Measurements from ENCODE around the gene ULK3.

ULK3 gene

DNA sequence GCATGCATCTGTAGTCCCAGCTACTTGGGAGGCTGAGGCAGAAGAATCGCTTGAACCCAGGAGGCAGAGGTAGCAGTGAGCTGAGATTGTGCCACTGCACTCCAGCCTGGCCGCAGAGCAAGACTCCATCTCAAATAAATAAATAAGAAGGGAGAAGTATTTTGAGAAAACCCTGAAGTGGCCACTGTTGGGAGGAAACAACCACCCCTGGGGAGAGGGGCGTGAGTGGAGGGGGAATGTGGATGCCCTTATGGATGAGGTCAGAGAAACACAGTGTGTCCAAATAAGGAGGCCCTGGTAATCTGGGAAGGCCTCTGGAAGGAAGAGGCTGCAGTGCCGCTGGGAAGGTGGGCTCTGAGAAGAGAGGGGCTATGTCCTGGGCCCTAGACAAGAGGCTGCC, 20.7 kb downstream of the ULK3 start:
- no peak for DNase-seq (ENCODE audit: low read depth in 2 of 2)

DNA sequence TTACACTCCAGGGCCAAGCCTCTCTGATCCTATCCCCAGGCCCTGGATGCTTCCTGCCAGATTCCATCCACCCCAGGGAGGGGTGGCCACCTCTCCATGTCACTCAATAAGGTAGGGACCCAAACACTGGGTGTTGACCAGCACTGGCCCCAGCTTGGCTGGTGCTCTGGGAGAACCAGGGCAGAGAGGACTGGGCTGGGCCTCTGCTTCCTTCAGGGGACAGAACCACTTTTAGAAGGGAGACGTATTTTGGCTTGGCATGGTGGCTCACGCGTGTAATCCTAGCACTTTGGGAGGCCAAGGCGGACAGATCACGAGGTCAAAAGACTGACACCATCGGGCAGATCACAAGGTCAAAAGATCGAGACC, 21.2 kb downstream of the ULK3 start:
- no peak for DNase-seq (ENCODE audit: low read depth in 2 of 2)

DNA sequence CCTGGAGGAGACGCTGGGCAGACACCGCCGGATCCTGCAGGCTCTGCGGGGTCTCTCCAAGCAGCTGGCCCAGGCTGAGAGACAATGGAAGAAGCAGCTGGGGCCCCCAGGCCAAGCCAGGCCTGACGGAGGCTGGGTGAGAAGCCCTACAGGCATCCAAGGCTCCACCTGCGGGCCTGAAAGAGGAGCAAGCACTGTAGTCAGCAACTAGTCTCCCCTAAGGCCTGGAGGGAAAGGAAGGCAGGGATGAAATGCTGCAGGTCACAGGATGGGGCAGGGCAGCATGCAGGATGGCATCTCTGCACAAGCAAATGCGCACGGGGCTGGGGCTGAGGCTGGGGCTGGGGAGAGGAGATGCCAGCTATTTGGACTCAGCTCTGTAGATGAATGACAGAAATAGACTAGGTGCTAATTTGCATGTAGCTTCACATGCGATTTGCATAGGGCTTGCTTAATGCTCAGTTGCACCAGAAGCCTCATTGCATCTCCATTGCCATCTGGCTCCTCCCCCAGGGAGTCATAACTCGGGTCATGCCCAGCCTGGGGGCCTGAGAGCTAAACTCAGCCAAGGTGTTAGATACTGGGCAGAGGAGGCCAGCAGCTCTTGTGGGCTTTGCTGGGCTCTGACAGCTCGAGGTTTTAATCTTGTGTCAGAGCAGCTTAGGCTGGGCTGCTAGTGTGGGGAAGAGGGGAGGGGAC, 21.7 kb downstream of the ULK3 start:
- DNase-seq (ENCODE audit: low read depth in 2 of 2): no peak

DNA sequence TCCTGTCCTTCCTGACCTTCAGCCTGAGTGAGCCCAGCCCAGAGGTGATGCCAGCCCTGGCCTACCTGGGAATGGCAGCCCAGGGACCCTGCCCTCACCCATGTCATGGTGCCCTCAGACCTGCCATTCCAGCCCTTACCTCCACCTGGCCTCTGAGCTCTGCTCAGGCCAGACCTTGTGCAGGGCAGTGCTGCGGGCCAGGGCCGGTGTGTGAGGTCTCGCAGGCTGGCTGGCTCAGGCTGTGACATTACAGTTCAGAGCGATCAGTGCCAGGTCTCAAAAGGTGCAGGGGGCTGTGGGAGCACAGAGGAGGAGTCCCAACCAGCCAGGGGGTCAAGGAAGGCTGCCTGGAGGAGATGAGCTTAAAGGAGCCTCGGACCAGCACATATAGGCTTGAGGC, 22.9 kb downstream of the ULK3 start:
- DNase-seq (ENCODE audit: low read depth in 2 of 2): no peak

DNA sequence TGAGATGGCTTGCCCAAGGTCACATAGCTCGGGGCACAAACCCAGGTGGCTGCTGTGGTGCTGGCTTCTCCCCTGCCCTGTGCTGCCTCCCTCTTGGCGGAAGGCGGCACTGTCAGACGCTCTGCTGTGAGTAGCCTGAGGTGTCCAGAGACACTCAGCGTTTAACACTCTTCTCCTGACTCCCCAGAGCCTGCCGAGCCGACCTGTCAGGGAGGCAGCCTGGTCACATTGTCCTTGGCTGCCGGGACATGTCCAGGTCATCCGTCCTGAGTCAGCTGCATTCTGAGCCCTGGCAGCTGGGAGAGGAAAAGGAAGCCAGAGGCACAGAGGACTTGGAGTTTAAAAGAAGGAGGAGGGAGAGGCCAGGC, 25.6 kb downstream of the ULK3 start:
- no peak for DNase-seq (ENCODE audit: low read depth in 2 of 2)

DNA sequence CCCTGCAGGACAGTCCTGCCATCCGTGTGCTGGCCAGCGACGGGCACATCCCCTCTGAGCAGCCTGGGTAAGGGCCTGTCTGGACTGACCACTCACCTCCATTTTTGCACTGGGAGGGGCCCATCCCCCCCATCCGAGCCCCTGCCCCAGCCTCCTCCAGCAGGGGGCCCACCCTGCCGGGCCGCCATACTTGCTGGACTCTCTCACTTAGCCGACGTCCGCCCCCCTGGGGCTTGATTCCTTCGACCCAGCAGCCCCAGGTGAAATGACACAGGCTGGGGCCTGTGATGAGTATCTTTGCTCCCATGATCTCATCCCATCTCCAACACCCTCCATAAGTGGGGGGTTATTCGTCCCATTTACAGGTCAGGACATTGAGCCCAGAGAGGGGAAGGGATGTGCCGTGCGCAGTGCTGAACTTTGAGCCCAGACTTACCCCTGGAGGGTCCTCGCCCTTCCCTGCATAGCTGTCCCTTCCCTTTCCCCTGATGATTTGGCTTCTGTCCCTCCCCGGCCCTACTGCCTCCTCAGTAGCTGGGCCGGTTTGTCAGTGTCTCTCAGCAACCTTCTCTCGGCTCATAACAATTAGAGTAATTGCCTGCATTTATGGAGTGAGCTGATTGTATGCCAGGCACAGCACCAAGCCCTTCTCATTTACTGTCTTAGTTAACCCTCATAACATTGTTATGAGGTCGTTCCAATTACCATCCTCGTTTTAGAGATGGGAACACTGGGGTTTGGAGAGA, 26.2 kb downstream of the ULK3 start:
- no peak for DNase-seq (ENCODE audit: low read depth in 2 of 2)

DNA sequence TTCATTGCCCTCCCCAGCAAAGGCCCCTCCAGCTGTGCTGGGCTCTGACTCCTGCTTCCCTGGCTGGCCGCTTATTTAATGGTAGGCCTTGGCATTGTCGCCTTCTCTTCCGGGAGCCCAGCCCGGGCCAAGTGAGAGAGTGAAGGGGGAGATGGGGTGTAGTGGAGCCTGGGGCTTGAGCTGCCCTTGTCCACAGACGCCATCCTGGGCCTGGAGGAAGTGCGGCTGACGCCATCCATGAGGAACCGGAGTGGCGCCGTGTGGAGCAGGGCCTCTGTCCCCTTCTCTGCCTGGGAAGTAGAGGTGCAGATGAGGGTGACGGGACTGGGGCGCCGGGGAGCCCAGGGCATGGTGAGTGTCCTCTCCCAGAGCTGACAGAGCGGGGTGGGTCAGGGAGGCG, 27.0 kb downstream of the ULK3 start:
- DNase-seq (ENCODE audit: low read depth in 2 of 2): no peak

DNA sequence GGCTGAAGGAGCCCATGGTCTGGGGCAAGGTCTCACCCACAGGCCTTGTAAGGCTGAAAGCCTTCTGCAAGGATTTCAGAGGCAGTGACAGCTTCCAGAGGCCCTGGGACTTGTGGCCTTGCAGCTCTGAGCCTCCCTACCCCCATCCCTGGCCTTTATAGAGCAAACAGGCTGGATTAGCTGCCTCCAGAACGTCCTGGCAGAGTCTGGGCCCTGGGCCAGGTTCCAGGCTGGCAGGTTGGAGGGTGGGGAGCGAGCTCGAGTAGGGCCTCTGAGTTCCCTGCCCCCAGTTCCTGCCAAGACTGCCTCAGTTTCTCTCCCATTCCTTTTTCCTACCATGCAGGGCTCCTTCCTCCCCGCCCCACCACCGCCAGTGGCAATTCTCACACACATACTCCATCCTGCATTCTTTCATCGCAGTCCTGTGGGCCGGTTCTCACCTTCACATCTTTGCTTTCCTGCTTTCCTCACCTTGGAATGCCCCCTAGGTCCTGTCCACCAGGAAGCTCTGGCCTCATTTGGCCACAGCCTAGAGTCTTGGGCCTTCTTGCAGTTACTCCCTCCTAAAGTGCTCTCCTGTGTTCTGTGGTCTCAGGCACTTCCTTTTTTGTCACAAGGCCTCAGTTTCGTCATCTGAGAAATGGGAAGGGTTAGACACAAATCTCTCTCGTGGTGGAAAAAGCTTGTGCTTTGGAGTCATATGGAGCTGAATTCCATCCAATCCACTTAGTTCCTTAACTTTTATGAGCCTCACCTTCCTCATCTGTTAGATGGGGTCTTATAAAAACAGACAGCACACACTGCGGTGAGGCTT, 27.6 kb downstream of the ULK3 start:
- no peak for DNase-seq (ENCODE audit: low read depth in 2 of 2)

DNA sequence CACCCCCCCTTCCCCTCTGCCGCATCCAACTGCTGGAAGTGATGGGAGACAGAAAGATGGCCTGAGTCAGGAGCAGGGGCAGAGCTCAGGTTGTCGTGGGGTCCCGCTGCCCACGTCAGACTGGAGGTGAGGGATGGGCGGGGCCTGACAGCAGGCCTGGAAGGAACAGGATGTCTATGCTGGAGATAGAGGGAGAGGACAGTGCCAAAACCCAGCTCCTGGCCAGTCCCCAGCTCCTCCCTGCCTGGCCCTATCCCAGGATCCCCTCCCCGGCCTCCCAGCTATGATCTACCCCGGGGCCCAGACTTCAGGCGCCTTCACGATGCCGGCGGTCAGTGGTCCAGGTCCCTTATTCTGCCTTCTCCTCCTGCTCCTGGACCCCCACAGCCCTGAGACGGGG, 30.4 kb downstream of the ULK3 start, which contains the start of gene LMAN1L:
Gene LMAN1L, plus strand, starts transcription at position 303 of the 400 bp plus-strand sequence. Its CDS starts 20 bp downstream, at position 323.
- no peak for DNase-seq (ENCODE audit: low read depth in 2 of 2)

DNA sequence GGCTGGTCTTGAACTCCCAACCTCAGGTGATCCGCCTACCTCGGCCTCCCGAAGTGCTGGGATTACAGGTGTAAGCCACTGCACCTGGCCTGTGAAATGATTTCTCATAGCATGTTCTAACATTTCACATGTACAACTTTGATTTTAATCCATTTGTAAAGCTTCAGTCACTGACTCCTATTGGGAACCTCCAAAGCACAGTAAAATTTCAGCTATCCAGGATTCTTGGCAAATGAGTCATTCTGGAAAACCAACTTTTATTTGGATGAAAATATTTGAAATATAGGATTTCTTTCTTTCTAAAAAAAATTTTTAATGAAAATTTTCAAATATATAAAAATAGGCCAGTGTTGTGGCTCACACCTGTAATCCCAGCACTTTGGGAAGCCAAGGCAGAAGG, 33.0 kb downstream of the ULK3 start:
- DNase-seq (ENCODE audit: low read depth in 2 of 2): no peak

DNA sequence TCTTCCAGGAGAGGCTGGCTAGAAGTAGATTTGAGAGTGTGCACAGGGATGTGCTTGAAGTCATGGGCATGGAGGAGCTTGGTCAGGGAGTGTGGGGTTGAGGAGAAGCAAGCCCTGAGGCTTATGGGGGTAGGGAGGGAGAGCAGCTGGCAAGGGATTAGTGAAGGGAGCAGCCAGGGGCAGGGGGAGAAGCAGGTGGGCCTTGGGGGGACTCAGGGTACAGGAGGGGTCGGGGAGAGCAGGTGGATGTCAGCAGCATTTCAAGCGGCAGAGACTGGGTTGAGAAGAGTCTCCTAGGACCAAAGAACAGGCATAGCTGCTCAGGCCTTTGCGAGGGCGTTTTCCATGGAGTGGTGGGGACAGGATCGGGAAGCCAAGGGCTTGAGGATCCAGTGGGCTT, 33.7 kb downstream of the ULK3 start:
- no peak for DNase-seq (ENCODE audit: low read depth in 2 of 2)

DNA sequence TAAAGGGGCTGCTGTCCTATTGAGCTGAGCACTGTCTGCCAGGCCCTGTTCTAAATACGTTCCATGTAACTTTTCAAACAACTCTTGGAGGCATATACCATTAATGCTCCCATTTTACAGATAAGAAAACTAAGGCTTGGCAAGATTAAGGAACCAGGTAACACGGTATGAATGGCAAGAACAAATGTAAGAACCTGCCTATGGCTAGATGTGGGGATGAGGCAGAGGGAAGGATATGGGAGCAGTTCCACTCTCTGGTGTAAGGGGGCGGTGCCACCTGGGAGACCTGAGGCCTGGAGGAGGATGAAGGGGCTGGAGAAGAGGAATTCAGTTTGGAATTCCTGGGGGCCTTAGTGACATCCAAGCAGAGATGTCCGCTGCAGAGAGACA, 34.1 kb downstream of the ULK3 start:
- DNase-seq (ENCODE audit: low read depth in 2 of 2): no peak

DNA sequence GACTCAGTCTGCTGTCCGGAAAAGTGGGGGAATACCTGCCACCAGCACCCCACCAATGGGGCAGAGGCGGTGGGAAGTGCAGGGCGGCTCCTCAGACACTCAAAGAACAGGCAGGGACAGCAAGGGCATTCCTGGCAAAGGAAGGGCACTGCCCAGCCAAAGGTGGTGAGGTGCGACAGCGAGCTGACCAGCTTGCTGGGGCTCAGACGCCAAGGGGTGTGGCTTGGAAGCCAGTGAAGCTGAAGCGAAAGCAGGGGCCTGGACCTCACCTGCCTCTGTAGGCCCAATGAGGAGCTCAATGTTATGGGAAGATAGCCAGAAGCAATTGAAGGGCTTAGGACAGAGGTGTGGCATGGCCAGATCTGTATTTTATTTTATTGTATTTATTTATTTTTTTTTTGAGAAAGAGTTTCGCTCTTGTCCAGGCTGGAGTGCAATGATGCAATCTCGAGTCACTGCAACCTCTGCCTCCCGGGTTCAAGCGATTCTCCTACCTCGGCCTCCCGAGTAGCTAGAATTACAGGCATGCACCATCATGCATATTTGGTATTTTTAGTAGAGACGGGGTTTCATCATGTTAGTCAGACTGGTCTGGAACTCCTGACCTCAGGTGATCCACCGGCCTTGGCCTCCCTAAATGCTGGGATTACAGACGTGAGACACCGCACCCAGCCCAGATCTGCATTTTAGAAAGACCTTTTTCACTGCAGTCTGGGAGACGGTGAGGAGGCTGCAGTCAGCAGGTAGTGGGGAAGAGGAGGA, 34.7 kb downstream of the ULK3 start:
- DNase-seq (ENCODE audit: low read depth in 2 of 2): no peak

DNA sequence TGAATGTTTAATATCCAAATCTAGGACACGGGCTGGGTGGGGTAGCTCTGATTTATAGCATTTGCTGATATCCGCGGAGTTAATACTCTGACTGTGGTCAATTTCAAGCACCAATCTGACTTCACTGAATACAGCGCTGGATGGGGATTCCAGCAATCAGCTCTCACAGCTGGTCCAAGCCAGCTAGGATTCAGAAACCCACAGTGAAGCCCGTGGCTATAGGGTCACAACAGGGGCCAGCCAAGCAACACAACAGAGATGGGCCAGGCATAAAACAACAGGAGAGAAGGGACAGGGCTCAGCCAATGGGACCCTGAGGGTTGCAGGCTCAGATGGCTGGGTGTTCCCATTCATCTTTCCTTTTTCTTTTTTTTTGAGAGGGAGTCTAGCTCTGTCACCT, 35.7 kb downstream of the ULK3 start:
- no peak for DNase-seq (ENCODE audit: low read depth in 2 of 2)

DNA sequence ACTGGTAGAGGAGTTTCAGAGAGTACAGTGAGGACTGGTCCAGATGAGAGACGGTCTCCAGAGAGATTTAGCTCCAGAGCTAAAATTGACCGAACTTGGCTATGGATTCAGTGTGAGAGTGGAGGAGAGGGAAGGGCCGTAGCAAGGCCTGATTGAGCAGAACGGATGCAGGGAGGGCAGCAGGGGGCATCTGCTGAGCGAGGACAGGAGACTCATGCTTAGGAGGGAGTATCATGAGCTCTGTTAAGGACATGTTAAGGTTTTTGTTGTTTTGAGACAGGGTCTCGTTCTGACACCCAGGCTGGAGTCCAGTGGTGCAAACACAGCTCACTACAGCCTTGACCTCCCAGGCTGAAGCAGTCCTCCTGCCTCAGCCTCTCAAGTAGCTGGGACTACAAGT, 38.0 kb downstream of the ULK3 start:
- DNase-seq (ENCODE audit: low read depth in 2 of 2): no peak

DNA sequence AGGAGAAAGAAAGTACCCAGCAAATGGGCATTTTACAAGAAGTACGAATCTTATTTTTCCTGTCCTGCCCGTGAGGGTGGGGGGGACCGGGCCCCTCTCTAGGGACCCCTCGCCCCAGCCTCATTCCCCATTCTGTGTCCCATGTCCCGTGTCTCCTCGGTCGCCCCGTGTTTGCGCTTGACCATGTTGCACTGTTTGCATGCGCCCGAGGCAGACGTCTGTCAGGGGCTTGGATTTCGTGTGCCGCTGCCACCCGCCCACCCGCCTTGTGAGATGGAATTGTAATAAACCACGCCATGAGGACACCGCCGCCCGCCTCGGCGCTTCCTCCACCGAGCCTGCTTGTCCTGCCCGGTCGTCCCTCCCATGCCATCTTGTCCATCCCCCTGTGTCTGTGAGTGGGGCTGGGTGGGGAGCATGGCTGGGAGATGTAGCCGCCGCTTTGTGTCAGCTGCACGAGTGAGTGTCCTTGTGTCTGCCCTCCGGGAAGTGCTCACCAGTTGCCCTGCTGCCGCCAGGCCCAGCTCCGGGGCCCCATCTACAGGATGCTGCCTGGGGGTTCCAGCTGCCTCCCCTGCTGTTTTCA, 40.0 kb downstream of the ULK3 start:
- no peak for DNase-seq (ENCODE audit: low read depth in 2 of 2)

DNA sequence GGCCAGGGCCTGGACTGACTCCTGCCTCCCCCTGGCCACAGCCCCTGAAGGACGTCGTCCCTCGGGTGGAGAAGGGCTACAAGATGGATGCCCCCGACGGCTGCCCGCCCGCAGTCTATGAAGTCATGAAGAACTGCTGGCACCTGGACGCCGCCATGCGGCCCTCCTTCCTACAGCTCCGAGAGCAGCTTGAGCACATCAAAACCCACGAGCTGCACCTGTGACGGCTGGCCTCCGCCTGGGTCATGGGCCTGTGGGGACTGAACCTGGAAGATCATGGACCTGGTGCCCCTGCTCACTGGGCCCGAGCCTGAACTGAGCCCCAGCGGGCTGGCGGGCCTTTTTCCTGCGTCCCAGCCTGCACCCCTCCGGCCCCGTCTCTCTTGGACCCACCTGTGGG, 40.7 kb downstream of the ULK3 start:
- DNase-seq (ENCODE audit: low read depth in 2 of 2): no peak

DNA sequence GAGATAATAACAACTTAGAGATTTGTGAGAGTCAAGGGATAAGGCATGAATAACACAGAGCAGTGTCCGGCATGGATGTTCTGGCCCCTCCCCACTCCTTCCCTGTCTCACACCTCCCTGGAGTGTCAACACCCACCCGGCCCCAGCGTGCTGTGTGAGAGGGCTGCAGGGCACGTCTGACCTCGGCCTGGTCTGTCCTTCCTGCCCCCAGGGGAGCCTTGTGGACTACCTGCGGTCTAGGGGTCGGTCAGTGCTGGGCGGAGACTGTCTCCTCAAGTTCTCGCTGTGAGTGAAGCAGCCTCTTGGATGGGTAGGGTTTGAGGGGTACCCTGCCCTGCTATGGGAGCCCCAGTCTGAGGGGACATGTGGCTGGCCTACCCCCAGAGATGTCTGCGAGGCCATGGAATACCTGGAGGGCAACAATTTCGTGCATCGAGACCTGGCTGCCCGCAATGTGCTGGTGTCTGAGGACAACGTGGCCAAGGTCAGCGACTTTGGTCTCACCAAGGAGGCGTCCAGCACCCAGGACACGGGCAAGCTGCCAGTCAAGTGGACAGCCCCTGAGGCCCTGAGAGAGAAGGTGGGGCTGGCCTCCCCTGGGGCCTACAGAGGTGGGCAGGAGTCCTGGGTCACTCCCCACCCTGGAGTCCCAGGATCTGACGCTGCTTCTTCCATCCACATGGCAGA, 41.5 kb downstream of the ULK3 start:
- no peak for DNase-seq (ENCODE audit: low read depth in 2 of 2)

DNA sequence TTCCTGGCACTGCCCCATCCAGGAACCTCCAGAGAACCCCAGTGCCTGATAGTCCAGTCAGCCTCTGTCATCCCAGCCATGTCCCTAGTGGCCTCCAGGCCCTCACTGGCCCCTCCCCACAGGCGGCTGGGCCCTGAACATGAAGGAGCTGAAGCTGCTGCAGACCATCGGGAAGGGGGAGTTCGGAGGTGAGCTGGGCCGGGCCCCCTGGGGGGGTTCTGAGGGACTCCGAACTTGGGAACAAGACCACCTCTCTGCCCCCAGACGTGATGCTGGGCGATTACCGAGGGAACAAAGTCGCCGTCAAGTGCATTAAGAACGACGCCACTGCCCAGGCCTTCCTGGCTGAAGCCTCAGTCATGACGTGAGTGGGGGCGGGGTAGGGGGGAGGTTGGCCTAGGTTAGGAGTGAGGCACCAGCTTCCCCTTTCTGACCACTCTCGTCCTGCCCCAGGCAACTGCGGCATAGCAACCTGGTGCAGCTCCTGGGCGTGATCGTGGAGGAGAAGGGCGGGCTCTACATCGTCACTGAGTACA, 42.3 kb downstream of the ULK3 start:
- DNase-seq (ENCODE audit: low read depth in 2 of 2): no peak

DNA sequence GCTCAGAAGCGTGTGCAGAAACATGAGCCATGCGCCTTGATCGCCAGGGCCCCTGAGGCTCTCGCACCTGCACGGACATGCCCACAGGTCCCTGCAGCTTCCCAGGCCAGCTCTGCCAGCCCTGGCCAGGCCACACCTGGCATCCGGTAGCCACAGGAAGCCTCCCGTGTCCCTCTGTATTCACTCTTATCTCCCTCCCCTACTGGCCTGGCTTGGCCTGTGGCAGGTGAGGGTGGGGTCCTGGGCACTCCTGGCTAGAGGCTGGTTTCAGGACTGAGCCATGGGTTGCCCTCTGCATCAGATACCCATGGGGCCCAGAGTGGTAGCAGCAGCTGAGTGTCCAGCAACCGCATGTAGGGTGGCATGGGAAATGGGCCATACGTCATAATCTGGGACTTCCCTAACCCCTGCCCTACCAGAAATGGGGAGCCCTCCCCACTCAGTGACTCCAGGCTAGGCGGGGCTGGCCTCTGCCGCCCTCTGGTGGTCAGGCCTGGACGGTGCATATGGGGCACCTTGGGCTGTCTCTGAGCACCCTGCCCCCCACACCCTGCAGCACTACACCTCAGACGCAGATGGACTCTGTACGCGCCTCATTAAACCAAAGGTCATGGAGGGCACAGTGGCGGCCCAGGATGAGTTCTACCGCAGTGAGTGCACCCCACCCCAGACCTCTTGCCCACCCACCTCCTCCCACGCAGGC, 42.9 kb downstream of the ULK3 start:
- peak; percentile 71 to 74 for DNase-seq (ENCODE audit: low read depth in 2 of 2)

Data from stimulated activated CD8-positive, alpha-beta memory T cell treated with anti-CD3 and anti-CD28 coated beads, Interleukin-7, amount 100 ng/mL, for 1 hour (primary cell).